Measurements from ENCODE around the gene LETM1.

The LETM1 gene

GRCh38 chr4:1773754-1774153 is 82.2 kb downstream of the LETM1 start:
- no peak for DNase-seq

DNA sequence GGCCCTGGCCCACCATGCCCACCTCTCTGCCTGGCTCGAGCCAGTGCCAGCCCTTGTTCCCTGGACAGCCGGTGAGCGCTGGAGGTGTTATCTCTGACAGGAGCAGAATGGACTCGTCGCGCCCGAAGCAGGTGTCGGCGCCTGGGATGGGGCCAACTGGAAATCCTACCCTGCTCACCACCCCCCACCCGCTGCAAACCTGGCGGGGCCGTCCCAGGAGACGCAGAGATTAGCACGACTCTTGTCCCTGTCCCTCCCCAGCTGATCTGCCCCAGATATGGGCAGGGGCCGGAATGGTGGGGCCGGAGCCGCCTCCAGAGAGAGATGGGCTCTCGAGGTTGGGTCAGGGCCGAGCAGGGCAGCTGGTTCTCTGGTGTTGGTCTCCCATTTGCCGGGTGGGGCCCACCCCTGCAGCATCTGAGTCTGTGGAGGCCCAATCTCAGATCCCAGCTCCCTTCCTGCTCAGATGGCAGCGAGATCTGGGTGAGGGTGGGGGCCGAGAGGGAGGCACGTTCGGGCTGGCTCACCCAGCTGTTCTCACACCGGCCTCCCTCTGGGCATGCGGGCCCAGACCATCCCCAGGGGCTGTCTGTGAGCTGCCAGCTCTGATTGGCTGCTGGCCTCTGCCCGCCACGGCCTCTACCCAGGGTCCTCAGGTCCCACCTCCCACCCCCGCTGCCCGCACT is 83.0 kb downstream of the LETM1 start:
- no peak for DNase-seq

- no peak for DNase-seq
Measured at GRCh38 chr4:1771555-1772305, 84.2 kb downstream of the LETM1 start.

GRCh38 chr4:1770791-1771231 is 85.1 kb downstream of the LETM1 start:
- DNase-seq, result no peak

- DNase-seq, result no peak
Measured at GRCh38 chr4:1770245-1770644, 85.7 kb downstream of the LETM1 start.

DNA sequence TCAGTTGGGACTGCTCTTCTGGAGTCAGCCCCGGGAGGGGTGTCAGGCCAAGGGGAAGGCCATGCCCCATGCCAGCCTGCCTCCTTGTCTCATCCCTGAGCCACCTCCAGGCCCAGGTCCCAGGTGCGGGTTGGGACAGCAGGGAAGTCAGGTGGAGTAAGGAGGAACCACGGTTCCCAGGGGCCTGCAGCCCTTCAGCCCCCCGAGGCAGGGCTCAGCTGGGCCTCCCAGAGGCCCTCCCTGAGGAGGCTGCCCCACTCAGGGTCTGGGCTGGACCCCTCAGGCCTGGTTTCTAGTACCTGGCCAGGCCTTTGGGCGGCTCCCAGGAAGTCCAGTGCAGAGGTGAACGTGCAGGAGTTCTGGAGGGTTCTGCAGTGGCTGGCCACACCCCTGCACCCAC is 86.3 kb downstream of the LETM1 start:
- DNase-seq, result no peak

DNA sequence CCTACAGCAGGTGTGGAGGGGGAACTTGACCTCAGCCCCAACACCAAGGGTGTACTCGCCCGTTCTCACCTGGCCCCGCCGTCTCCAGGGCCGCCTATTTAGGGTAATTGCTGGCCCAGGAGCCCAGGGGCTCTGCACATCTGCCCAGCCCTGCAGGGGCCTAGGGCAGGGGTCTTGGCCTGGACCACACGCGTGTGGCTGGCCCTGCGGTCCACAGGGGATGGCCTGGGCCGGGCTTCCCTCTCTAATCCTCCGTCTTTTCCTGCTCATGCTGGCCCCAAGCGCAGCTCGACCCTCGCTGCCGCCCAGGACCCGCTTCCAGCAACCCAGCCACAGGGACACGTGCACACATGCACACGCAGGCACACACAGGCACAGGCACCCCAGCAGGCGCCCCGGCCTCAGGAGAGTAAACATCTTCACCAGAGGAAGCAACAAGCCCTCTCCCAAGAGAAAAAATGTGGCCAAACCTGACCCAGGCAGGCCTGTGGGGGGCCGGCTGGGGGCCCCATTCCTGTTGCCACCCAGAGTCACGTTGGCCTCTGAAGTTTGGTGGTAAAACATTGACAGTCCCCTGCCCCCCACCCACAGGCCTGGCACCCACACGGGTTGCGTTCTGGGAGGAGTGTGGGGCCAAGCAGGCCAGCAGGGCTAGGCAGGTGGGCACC is 87.5 kb downstream of the LETM1 start:
- no peak for DNase-seq

DNA sequence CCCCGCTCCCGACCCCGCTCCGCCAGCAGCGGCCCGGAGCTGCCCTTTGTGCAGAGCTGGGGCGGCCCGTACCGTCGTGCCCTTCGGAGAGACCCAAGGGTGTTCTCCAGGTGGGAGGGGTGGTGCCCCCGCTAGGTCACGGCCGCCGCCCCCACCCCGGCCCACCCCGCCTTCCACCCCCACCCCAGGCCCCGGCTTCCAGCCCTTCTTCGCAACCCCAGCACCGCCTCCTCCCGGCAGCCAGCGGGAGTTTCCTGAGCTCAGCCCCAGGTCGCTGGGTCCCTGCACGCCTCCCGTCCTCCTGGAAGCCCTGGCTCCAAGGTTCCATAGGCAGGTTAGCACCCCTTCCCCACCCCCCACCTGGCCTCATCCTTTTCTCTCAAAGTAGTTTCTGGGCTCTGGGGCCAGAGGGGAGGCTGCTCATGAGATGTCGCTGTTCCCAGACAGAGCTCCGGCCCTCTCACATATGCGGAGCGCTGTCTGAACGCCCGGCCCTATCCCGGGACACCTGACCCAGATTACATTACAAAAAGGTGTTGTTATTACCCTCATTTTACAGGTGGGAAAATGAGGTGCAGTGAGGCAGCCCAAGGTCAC is 88.1 kb downstream of the LETM1 start:
- DNase-seq, result no peak

GRCh38 chr4:1767061-1767769 is 88.7 kb downstream of the LETM1 start:
- no peak for DNase-seq

DNA sequence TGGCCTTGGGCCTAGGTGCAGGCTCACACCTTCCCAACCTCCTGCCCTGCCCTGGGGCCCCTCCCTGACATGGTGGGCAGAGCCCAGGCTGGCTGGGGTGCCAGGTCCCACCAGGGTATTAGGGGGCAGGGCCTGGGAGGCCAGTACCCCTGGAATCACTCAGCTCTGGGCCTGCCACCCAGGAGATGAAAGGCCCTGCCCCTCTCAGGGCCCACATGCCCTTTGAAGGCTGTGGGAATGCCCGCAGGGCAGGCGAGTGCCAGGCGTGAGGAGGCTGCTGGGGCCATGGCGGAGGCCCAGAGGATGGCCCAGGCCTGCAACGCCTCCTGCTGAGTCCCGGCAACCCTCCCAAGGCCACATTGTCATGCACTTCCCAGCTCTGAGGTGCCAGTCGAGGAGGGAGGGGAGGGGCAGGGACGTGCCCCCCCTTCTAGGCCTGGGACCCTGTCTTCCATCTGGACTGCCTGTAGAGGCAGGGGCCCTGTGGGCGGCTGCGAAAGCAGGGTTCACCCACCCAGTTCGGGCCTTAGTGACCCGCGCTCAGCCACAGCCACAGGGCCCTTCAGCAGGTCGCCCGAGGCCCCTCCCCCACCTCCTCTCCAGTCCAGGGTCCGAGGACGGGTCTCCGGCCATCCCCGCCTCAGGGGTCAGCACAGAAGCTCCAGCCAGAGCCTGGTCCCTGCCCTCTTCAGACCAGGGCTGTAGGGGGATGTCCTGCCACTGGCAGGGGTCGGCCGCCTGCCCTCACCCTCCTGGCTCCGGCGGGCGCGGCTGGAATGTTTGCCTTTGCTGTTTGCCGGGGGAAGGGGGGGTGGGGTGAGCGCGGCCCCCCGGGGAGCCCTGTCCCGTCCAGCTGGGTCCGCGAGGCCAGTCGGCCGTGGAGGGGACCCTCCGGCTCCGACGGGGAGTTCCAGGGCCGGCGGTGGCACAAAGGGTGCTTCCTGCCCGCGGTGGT is 89.6 kb downstream of the LETM1 start:
- no peak for DNase-seq

- no peak for DNase-seq
Measured at GRCh38 chr4:1765409-1766072, 90.4 kb downstream of the LETM1 start.

GRCh38 chr4:1764670-1765069 is 91.3 kb downstream of the LETM1 start:
- DNase-seq, result no peak

DNA sequence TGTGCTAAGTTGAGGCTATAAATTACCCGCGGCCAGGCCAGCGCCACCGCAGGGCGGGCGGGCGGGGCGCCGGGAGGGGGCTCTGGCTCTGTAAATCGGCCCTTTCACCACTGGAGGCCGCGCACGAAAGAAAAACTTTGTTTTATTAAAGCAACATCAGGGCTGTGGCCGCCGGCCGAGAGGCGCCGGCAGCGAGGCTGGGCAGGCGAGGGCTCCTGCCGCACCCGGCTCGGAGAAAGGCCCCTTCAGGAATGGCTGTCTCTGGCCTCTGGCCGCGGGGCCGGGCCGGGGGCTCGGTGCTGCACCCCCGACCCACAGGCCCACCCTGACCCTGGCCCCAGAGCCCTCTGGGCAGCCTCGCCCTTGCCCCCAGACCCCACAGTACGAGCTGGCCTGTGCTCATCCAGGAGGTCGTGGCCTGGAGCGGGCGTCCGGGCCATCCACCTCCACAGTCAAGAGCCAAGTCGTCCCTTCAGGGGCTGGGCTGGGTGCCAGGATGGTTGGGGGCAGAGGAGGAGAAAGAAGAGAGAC is 92.3 kb downstream of the LETM1 start:
- DNase-seq, result no peak

- DNase-seq, result no peak
Measured at GRCh38 chr4:1763070-1763549, 92.8 kb downstream of the LETM1 start.

GRCh38 chr4:1762264-1763010 is 93.5 kb downstream of the LETM1 start:
- DNase-seq, result no peak

Data from CD4-positive, alpha-beta T cell treated with Interleukin-15 for 1 hour (primary cell).